A549 (cell line): ENCODE results near the gene LGI2. TPM values are rescaled to one million over a fixed set of nuclear protein-coding genes. Genes with fewer than 3 reads are reported as not detected.

Experiments used
- ATAC-seq, 2 experiments: fragments of 200-7000 bp in 1 of 2; fragments of >200 bp in 1 of 2; cut with Nextera tagmentation in 1 of 2; cut with Tn5 transposase in 1 of 2; 3 replicates each; pipeline versions ENCODE4 v1.8.0 to v1.9.1; 2018 to 2020; ENCODE audit warnings: mild to moderate bottlenecking in 1 of 2, moderate library complexity in 1 of 2
- CTCF ChIA-PET: fragments of 300-600 bp; sonication (Branson Sonifier 250); formaldehyde crosslinking; extraction: SDS; loops from one replicate; lab custom pipeline; 2021; ENCODE audit warnings: antibody characterized with exemption, inconsistent platforms; lab: Yijun Ruan, JAX
- POLR2A ChIA-PET: fragments of 350-600 bp; formaldehyde crosslinking; extraction: SDS; loops from one replicate; lab custom pipeline; 2021; ENCODE audit warnings: antibody characterized with exemption, inconsistent platforms; lab: Yijun Ruan, JAX
- DNase-seq, 2 experiments: peaks; one replicate each; pipeline versions ENCODE4 v3.0.0 to v3.0.0-alpha.2; 2011 to 2016; ENCODE audit warnings: low read depth in 1 of 2, low spot score in 1 of 2
- FAIRE-seq: peaks from 2 replicates; lab custom pipeline; 2011; peaks lifted over from hg19 to GRCh38; lab: Jason Lieb, UNC
- H3K27ac ChIP-seq, 2 experiments: fragments of >200 bp; sonication (Bioruptor Twin); formaldehyde crosslinking; 3 replicates each; pipeline ENCODE4 v1.5.1; 2016 to 2017
- H3K4me1 ChIP-seq: fragments of >200 bp; sonication (Bioruptor Twin); formaldehyde crosslinking; 3 replicates; pipeline ENCODE4 v1.6.1; 2016
- H3K4me2 ChIP-seq: fragments of >200 bp; sonication (Bioruptor Twin); formaldehyde crosslinking; 3 replicates; pipeline ENCODE4 v1.6.1; 2016
- H3K4me3 ChIP-seq: fragments of >200 bp; sonication (Bioruptor Twin); formaldehyde crosslinking; 3 replicates; pipeline ENCODE4 v1.5.1; 2016
- H3K9me3 ChIP-seq: fragments of >200 bp; sonication (Bioruptor Twin); formaldehyde crosslinking; 3 replicates; pipeline ENCODE4 v1.6.1; 2016
- CEBPB ChIP-seq, 2 experiments: fragments of >200 bp in 1 of 2; sonication (Bioruptor Twin) in 1 of 2; formaldehyde crosslinking in 1 of 2; IDR thresholded peaks; 2 replicates each; pipeline ENCODE4 v1.6.1; 2012 to 2016
- E2F6 ChIP-seq: IDR thresholded peaks from 2 replicates; pipeline ENCODE4 v1.6.1; 2012; ENCODE audit warnings: low read depth, borderline replicate concordance
- ELK1 ChIP-seq: fragments of 150-350 bp; IDR thresholded peaks from 2 replicates; pipeline ENCODE4 v1.6.1; 2014; ENCODE audit warnings: low read depth, mild to moderate bottlenecking, low read length
- EP300 ChIP-seq, 2 experiments: fragments of >200 bp; sonication (Bioruptor Twin); formaldehyde crosslinking; IDR thresholded peaks; 2 replicates in 1 of 2; 3 replicates in 1 of 2; pipeline ENCODE4 v1.6.1; 2016 to 2017
- ESRRA ChIP-seq: fragments of 150-350 bp; IDR thresholded peaks from 2 replicates; pipeline ENCODE4 v1.6.1; 2014; ENCODE audit warnings: mild to moderate bottlenecking, low read length, borderline replicate concordance
- FOSL2 ChIP-seq, 2 experiments: fragments of 450-650 bp in 1 of 2; fragments of >200 bp in 1 of 2; sonication (Bioruptor Twin) in 1 of 2; formaldehyde crosslinking; IDR thresholded peaks; 2 replicates each; pipeline versions ENCODE4 v1.5.0 to v1.6.1; 2016 to 2020; ENCODE audit warnings: mild to moderate bottlenecking in 1 of 2, moderate library complexity in 1 of 2
- FOXS1 ChIP-seq: fragments of 250-450 bp; sonication (Bioruptor Pico); IDR thresholded peaks from 2 replicates; pipeline ENCODE4 v1.5.0; 2020; ENCODE audit warnings: mild to moderate bottlenecking, moderate library complexity
- KDM5A ChIP-seq: fragments of 200-600 bp; sonication (generic); IDR thresholded peaks from 2 replicates; pipeline ENCODE4 v1.6.1; 2016; ENCODE audit warnings: antibody characterized with exemption, mild to moderate bottlenecking
- MAX ChIP-seq: IDR thresholded peaks from 2 replicates; pipeline ENCODE4 v1.6.1; 2012
- POLR2A ChIP-seq: IDR thresholded peaks from 2 replicates; pipeline ENCODE4 v1.6.1; 2012; ENCODE audit warnings: mild to moderate bottlenecking, low read length
- RAD21 ChIP-seq, 2 experiments: fragments of >200 bp in 1 of 2; sonication (Bioruptor Twin) in 1 of 2; formaldehyde crosslinking in 1 of 2; IDR thresholded peaks in 1 of 2; conservative IDR thresholded peaks in 1 of 2; 2 replicates in 1 of 2; 3 replicates in 1 of 2; pipeline ENCODE4 v1.6.1; 2012 to 2018; ENCODE audit warnings: inconsistent platforms in 1 of 2
- RARB ChIP-seq: fragments of 250-450 bp; sonication (Bioruptor Pico); IDR thresholded peaks from 2 replicates; pipeline ENCODE4 v1.8.0; 2021; ENCODE audit warnings: mild to moderate bottlenecking, moderate library complexity
- RFX5 ChIP-seq: fragments of 450-650 bp; IDR thresholded peaks from 2 replicates; pipeline ENCODE4 v1.7.1; 2014; ENCODE audit warnings: antibody characterized with exemption, mild to moderate bottlenecking, moderate library complexity
- SMC3 ChIP-seq: fragments of >200 bp; sonication (Bioruptor Twin); formaldehyde crosslinking; IDR thresholded peaks from 3 replicates; pipeline ENCODE4 v1.6.1; 2018; ENCODE audit warnings: inconsistent platforms
- USF2 ChIP-seq: fragments of 450-650 bp; IDR thresholded peaks from 2 replicates; pipeline ENCODE4 v1.6.1; 2014; ENCODE audit warnings: antibody characterized with exemption
- WGBS: methylation state at CpG from one replicate; pipeline ENCODE4 v1.1.6; 2017; ENCODE audit errors: missing lambda C conversion rate; 5-methylcytosine and 5-hydroxymethylcytosine counted together
- polyA plus RNA-seq, 4 experiments: library from polyadenylated mRNA; depleted of rRNA in 3 of 4; stranded (reverse); fragments of >200 nt; fragmentation: RNase III in 1 of 4; extraction: RNeasy Plus Mini Kit Qiagen cat#74134 plus additional on column Dnase treatment in 1 of 4; gene quantifications; 2 replicates in 3 of 4; 3 replicates in 1 of 4; pipeline ENCODE4 v1.2.3, GENCODE V29; 2011 to 2017
- TF ChIP-seq, protein P1 (sequence below): fragments of >200 bp; sonication (Bioruptor Twin); formaldehyde crosslinking; IDR thresholded peaks from 3 replicates; pipeline ENCODE4 v1.5.1; 2016

Gene LGI2
- polyA plus RNA-seq, 2 of the 4 experiments (the other 2 are of a cell fraction): 0.05 to 0.14 TPM

GRCh38 chr4:24980064-24980690 lies 50.6 kb downstream of the LGI2 start:
- ChIA-PET CTCF (interaction anchor here (0.6 to 2.3 kb wide), 31 partner anchors 9 to 512 kb away, joined by 3 to 19 read pairs (median 3); no protein-coding TSS in a partner anchor), POLR2A (no interaction called here)
- Histone ChIP-seq H3K4me1 (no peaks in the 10 kb centered on the region), H3K9me3 (no peaks in the 10 kb centered on the region), H3K4me3 (no peak overlapping the region), H3K4me2 (peak overlapping the region; percentile 61), H3K27ac (no peak overlapping the region)
- WGBS: 12% methylated on average over 17 of the region's 17 CpGs
- TF ChIP-seq RFX5 (no peak), EP300 (IDR thresholded peaks at IDR 0.05) (no peak), RAD21 (conservative IDR thresholded peaks at IDR 0.05 in 1 of 2, IDR thresholded peaks at IDR 0.05 in 1 of 2) (peak; percentile 59 to 62), SMC3 (peak; percentile 72)
- TF ChIP-seq, protein P1, sequence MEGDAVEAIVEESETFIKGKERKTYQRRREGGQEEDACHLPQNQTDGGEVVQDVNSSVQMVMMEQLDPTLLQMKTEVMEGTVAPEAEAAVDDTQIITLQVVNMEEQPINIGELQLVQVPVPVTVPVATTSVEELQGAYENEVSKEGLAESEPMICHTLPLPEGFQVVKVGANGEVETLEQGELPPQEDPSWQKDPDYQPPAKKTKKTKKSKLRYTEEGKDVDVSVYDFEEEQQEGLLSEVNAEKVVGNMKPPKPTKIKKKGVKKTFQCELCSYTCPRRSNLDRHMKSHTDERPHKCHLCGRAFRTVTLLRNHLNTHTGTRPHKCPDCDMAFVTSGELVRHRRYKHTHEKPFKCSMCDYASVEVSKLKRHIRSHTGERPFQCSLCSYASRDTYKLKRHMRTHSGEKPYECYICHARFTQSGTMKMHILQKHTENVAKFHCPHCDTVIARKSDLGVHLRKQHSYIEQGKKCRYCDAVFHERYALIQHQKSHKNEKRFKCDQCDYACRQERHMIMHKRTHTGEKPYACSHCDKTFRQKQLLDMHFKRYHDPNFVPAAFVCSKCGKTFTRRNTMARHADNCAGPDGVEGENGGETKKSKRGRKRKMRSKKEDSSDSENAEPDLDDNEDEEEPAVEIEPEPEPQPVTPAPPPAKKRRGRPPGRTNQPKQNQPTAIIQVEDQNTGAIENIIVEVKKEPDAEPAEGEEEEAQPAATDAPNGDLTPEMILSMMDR: peak; percentile 68
- ATAC-seq: peak; percentile 47 to 80; a peak in 3 of 6 replicates
- peak; percentile 30 to 51 for DNase-seq
- FAIRE-seq: no peak

DNA sequence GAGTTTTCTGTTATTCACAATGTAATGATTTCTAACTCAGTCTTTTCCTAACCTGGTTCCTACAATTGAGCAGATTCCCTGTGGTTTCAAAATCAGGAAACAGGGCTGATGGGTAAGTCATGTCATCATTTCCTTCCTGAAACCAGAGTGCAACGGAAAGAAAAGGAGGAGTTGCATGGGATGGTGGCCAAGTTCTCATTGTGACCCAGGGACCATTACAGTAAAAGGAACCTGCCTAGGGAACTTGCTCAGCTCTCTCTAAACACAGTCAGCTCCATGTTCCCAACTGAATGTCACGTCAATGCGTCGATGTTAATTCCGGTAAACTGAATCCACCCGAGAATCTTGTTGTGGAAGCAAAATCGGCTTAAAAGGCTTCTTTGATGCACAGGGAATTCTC lies 51.2 kb downstream of the LGI2 start:
- H3K4me2 ChIP-seq: peak overlapping the region; percentile 61; the same call in 1 of the 3 replicates

More for the DNA sequence above, 51.2 kb downstream of the LGI2 start:
- POLR2A ChIA-PET: no interaction called here
- ATAC-seq: no peak
- Histone ChIP-seq H3K27ac (no peak overlapping the region), H3K4me3 (no peak overlapping the region), H3K4me1 (peaks cover 2% of the 10 kb centered on the region; the same call in 1 of the 3 replicates), H3K9me3 (no peaks in the 10 kb centered on the region)
- no peak for FAIRE-seq
- TF ChIP-seq, protein P1: no peak
- no peak for TF ChIP-seq CEBPB (IDR thresholded peaks at IDR 0.05)
- TF ChIP-seq E2F6: no peak
- TF ChIP-seq ELK1: no peak
- TF ChIP-seq KDM5A: no peak
- TF ChIP-seq POLR2A: no peak
- TF ChIP-seq FOXS1: no peak
- TF ChIP-seq USF2: no peak
- no peak for TF ChIP-seq ESRRA
- no peak for TF ChIP-seq RARB (CRISPR knock-in tag)
- no peak for TF ChIP-seq MAX
- no peak for TF ChIP-seq FOSL2 (IDR thresholded peaks at IDR 0.05)
- TF ChIP-seq FOSL2 (CRISPR knock-in tag; IDR thresholded peaks at IDR 0.05): no peak
- no peak for DNase-seq
- CTCF ChIA-PET: interaction anchor here (0.6 to 2.3 kb wide), 18 partner anchors 9 to 389 kb away, joined by 3 to 19 read pairs (median 4); no protein-coding TSS in a partner anchor
- WGBS: 86% methylated on average over 7 of the region's 7 CpGs
